Suppressor macrophage (primary cell): Measurements from ENCODE around the gene ARID4B.
"Not testable (repeated sequence)": the region's sequence is repeated elsewhere in the genome, so short reads cannot be mapped to it uniquely, and the experiment has no call there.

Experiments
- DNase-seq, 4 experiments: peaks; one replicate each; pipeline ENCODE4 v3.0.0-alpha.2; 2020 to 2022

ARID4B gene

DNA sequence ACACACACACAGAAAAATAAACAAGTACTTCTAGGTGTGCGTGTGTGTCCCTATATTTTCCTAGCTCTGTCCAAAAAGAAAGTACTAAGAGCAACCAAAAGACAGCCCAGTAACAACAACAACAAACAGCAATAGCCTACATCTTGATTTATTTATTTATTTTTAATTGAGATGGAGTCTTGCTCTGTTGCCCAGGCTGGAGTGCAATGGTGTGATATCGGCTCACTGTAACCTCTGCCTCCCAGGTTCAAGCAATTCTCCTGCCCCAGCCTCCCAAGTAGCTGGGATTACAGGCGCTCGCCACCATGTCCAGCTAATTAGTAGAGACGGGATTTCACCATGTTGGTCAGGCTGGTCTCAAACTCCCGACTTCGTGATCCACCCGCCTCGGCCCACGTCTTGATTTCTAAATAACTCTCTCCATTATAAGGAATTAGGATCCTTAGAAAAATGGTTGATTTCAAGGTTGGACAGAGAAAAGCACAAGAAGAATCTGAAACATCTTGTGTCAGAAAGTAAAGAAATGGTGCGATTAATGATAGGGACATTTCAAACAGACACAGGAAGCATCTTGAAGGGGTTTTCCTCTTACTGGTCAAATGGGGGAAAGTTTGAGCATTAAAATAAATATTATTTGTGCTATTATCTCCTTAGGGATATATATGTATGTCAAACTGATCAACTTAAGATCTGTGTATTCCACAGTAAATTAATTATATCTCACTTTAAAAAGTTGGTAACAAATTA lies 59.4 kb downstream of the ARID4B start:
- no peak for DNase-seq

DNA sequence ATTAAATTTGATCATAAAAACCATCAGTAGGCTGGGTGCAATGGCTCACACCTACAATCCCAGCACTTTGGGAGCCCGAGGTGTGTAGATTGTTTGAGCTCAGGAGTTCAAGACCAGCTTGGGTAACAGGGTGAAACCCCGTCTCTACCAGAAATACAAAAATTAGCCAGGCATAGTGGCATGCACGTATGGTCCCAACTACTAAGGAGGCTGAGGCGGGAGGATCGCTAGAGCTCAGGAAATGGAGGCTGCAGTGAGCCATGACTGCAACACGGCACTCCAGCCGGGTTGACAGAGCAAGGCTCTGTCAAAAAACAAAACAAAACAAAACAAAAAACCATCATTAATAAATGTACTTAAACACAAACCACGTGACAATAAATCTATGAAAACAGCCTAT lies 61.0 kb downstream of the ARID4B start:
- no peak for DNase-seq

DNA sequence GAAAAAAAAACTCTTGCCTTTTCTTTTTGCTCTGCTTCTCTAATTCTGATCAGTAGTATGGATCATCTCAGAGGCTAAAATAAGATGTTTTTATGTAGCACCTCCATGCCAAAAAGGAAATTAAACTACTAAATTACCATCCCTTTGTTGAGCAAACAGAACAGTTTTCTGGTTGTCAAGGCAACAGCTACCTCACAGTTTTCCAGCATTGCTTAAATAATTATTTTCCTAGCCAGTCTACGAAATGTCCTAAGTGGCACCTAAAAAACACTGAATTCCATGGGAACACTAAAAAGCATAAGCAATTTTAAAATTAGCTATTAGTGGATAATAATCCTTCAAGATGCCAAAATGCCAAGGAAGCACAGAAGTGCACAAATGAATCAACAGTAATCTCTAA lies 61.7 kb downstream of the ARID4B start:
- no peak for DNase-seq

GRCh38 chr1:235265900-235266299 lies 62.1 kb downstream of the ARID4B start:
- DNase-seq: no peak

- no peak for DNase-seq
Measured at GRCh38 chr1:235264327-235264726, 63.7 kb downstream of the ARID4B start.

DNA sequence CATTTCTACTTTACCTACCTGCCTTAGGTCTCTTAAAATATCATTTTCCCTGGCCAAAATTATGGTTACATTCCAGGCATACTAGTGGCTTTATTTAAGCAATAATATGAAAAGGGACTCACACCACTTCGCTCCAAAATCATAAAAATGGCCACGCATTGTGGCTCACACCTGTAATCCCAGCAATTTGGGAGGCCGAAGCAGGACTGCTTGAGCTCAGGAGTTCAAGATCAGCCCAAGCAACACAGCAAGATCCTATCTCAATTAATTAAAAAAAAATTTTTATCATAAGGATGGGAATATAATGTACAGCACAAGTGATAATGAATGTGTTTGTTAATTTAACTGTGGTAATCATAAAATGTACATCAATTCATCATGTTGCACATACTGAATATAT lies 65.4 kb downstream of the ARID4B start:
- DNase-seq: no peak

GRCh38 chr1:235261243-235261642 lies 66.7 kb downstream of the ARID4B start:
- DNase-seq: no peak

- no peak for DNase-seq
Measured at GRCh38 chr1:235259133-235259778, 68.7 kb downstream of the ARID4B start.

- not testable (repeated sequence) for DNase-seq
Measured at GRCh38 chr1:235258068-235258467, 69.9 kb downstream of the ARID4B start.

- DNase-seq: no peak
Measured at GRCh38 chr1:235254721-235255120, 73.3 kb downstream of the ARID4B start.

- DNase-seq: peak; percentile 73 to 79 (median 75)
Measured at GRCh38 chr1:235253219-235253962, 74.6 kb downstream of the ARID4B start.

DNA sequence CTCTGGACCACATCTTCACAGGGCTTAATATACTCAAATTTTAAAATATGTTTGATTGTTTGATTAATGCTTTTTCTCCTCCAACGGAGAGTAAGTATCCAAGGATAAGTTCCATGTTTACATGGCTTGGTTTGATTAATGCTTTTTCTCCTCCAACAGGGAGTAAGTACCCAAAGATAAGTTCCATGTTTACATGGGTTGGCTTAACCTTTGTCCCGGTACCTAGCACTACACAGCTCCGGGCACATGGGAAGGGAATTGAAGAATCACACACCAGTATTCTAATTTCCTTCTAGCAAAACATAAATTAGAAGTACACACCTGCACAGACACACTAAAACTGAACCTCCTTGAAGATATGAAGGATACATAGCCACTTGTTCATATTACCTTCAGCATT lies 77.5 kb downstream of the ARID4B start:
- DNase-seq: no peak

- peak in 1 of 4 experiments; percentile 8 for DNase-seq
Measured at GRCh38 chr1:235246022-235246948, 81.7 kb downstream of the ARID4B start.

GRCh38 chr1:235244974-235245592 lies 82.9 kb downstream of the ARID4B start:
- DNase-seq: no peak

DNA sequence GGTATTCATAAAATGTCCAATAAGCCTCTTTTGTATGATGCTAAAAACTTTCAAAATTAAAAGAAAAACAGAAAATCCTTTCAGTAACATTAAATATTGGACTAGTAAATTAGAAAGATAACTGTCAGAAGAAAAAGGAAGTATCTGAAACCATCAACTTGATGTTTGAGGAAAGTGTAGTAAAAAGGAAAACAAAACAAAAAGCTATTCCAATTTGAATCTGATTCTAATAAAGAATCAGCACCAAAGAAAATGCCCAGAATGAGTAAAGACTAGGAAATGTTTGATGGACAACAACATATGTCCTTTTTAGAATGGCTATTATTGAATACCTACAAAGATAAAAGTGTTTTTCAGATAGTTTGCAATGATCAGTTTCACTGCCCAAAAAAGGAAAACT lies 87.0 kb downstream of the ARID4B start:
- DNase-seq: no peak

DNA sequence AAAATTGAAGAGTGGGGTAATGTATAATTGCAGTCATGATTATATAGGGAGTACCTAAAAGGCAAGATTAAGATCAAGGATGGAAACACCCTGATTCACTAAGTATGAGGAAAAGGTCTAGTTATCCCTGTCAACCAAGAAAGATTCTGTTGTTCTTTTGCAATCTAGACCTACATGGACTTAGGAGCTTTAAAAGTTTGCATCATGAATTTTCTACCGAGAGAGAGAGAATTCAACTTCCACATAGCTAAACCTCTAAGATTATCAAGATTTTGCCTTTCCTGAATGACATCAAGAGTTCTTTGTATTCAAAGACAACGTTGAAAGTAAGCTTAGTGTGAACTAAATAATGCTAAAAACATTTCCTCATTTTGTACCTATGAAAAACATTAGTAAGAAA lies 88.1 kb downstream of the ARID4B start:
- DNase-seq: no peak

DNA sequence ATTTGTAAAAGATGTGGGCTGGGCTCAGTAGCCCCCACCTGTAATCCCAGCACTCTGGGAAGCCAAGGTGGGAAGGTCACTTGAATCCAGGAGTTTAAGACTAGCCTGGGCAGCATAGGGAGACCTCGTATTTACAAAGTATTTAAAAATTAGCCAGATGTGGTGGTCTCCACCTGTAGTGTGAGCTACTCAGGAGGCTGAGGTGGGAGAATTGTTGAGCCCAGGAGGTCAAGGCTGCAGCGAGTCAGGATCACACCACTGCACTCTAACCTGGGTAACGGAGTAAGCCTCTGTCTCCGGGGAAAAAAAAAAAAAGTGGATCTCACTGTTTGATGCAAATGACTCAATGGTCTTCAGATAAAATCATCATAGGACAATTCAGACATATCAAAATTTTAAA lies 89.4 kb downstream of the ARID4B start:
- no peak for DNase-seq

DNA sequence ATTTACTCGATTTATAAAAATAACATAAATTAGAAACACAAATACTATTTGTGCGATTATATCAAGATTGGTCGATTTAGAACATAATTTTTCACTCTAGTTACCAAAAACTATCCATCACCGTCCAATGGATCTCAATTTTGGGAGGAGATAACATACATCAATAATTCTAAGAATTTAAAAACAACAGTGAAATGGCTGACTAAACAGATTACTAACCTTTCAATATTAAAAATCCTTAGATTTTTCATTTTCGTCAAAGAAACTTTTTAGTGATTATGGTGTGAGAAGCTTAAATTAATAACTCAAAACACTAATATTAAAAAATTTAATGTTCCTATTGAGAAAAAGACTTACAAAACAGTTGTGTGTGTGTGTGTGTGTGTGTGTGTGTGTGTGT lies 91.9 kb downstream of the ARID4B start:
- DNase-seq: no peak

DNA sequence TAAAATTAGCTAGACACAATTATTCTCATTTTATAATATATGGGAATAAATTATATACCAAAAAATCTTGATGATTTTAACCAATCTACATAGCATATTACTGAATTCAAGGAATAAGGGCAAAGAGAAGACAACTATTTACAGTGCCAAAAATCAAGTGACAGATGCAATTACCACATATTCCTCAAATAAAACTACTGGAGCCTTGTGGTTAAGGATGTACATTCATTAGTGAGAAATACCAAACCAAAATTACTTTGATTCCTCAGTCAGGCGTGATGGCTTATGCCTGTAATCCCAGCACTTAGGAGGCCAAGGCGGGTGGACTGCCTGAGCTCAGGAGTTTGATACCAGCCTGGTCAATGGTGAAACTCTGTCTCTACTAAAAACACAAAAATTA lies 98.1 kb downstream of the ARID4B start:
- no peak for DNase-seq

GRCh38 chr1:235227414-235227813 lies 100.6 kb downstream of the ARID4B start:
- DNase-seq: no peak

- DNase-seq: no peak
Measured at GRCh38 chr1:235226933-235227332, 101.0 kb downstream of the ARID4B start.

DNA sequence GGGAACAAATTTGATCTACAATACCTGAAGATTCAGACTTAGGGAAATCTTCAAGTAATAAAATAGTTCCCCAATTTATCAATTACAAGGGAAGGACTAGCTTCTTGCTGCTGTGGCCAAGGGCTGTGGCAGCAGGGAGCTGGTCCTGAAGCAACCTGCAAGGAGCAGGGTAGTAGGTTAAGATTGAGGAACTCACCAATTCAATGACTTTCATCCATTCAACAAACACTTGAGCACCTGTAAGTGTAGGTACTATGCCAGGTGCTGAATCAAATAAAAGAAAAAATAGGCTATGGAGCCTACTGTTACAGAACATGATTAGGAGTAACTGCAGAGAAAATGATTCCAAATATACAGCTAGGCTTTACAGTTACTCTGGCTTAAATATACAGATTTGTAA lies 102.7 kb downstream of the ARID4B start:
- DNase-seq: no peak
